ENCODE results near the gene VPS4A.

DNA sequence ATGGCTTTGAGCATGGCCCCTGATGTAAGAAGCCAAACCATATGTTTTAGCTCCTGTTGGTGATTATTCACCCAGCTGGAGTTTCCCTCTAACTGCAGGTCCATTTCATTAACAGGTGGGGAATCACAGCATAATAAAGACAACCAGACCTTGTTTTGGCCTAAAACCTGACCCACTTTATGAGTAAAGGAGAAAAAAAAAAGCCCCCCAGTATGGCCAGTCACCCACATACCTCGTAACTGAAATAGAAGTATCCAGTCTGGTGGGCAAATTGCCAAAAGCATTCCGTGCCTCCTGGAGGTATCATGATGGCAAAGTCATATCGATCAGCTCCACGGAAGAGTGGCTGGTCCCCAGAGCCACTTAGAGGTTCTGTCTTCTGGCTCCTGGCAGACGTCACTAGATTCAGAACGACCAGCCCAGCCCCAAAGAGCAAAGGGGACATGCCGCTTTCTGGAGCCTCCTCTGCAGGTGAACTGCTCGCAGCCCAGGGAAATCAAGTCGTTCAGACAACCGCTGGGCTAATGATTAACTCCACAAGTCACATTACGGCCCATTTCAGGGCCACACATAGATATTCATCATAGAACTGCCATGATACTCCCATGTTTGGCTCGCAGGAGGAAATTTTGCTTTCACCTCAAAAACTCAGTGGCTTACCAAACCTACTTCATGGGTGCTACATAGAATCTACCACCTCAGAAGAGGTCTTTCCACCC, 40.3 kb downstream of the VPS4A start, which contains the start of gene TMED6:
- TF ChIP-seq, protein P1, sequence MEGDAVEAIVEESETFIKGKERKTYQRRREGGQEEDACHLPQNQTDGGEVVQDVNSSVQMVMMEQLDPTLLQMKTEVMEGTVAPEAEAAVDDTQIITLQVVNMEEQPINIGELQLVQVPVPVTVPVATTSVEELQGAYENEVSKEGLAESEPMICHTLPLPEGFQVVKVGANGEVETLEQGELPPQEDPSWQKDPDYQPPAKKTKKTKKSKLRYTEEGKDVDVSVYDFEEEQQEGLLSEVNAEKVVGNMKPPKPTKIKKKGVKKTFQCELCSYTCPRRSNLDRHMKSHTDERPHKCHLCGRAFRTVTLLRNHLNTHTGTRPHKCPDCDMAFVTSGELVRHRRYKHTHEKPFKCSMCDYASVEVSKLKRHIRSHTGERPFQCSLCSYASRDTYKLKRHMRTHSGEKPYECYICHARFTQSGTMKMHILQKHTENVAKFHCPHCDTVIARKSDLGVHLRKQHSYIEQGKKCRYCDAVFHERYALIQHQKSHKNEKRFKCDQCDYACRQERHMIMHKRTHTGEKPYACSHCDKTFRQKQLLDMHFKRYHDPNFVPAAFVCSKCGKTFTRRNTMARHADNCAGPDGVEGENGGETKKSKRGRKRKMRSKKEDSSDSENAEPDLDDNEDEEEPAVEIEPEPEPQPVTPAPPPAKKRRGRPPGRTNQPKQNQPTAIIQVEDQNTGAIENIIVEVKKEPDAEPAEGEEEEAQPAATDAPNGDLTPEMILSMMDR (IDR thresholded peaks at IDR 0.05): no peak
- TF ChIP-seq POLR2A (IDR thresholded peaks at IDR 0.05): no peak
